SK-N-SH treated with all-trans-retinoic acid at 6 μM for 48 hours (cell line): ENCODE data around the gene CPEB3.

Experiments used
- ATAC-seq: fragments of 200-7000 bp; cut with Tn5 transposase; 3 replicates; pipeline ENCODE4 v1.9.1; 2020; ENCODE audit warnings: mild to moderate bottlenecking, moderate library complexity
- ARNTL ChIP-seq: fragments of 450-650 bp; formaldehyde crosslinking; IDR thresholded peaks from 2 replicates; pipeline ENCODE4 v1.5.0; 2020; ENCODE audit warnings: low read depth, mild to moderate bottlenecking, moderate library complexity, borderline replicate concordance
- BACH2 ChIP-seq: fragments of 250-450 bp; sonication (Bioruptor Pico); IDR thresholded peaks from 2 replicates; pipeline ENCODE4 v1.9.0; 2021; ENCODE audit warnings: mild to moderate bottlenecking, borderline replicate concordance
- CSRNP3 ChIP-seq: fragments of 250-450 bp; sonication (Bioruptor Pico); IDR thresholded peaks from 2 replicates; pipeline ENCODE4 v1.5.1; 2021; ENCODE audit warnings: mild to moderate bottlenecking, moderate library complexity
- ESRRG ChIP-seq: fragments of 250-450 bp; sonication (Bioruptor Pico); IDR thresholded peaks from 2 replicates; pipeline ENCODE4 v1.6.1; 2021; ENCODE audit warnings: mild to moderate bottlenecking
- OSR1 ChIP-seq: fragments of 250-450 bp; sonication (Bioruptor Pico); IDR thresholded peaks from 2 replicates; pipeline ENCODE4 v1.8.0; 2022; ENCODE audit warnings: moderate library complexity, mild to moderate bottlenecking, inconsistent platforms
- PATZ1 ChIP-seq: fragments of 250-450 bp; sonication (Bioruptor Pico); IDR thresholded peaks from 2 replicates; pipeline ENCODE4 v1.8.0; 2020; ENCODE audit warnings: mild to moderate bottlenecking, moderate library complexity, borderline replicate concordance
- PPARA ChIP-seq: fragments of 250-450 bp; sonication (Bioruptor Pico); IDR thresholded peaks from 2 replicates; pipeline ENCODE4 v1.5.0; 2020; ENCODE audit warnings: mild to moderate bottlenecking, borderline replicate concordance
- RARB ChIP-seq: fragments of 250-450 bp; sonication (Bioruptor Pico); IDR thresholded peaks from 2 replicates; pipeline ENCODE4 v1.8.0; 2021; ENCODE audit warnings: mild to moderate bottlenecking, moderate library complexity
- SNAI2 ChIP-seq: fragments of 250-450 bp; sonication (Bioruptor Pico); IDR thresholded peaks from 2 replicates; pipeline ENCODE4 v1.5.0; 2020; ENCODE audit warnings: mild to moderate bottlenecking, moderate library complexity
- TOX ChIP-seq: fragments of 250-450 bp; sonication (Bioruptor Pico); IDR thresholded peaks from 2 replicates; pipeline ENCODE4 v1.8.0; 2021; ENCODE audit warnings: mild to moderate bottlenecking, moderate library complexity, borderline replicate concordance
- ZC3H10 ChIP-seq: fragments of 250-450 bp; sonication (Bioruptor Pico); IDR thresholded peaks from 2 replicates; pipeline ENCODE4 v1.5.1; 2021; ENCODE audit warnings: mild to moderate bottlenecking, moderate library complexity
- ZFP3 ChIP-seq: fragments of 250-450 bp; sonication (Bioruptor Pico); IDR thresholded peaks from 2 replicates; pipeline ENCODE4 v1.5.0; 2020; ENCODE audit warnings: mild to moderate bottlenecking, moderate library complexity
- ZFP30 ChIP-seq: fragments of 450-650 bp; formaldehyde crosslinking; IDR thresholded peaks from 2 replicates; pipeline ENCODE4 v1.5.0; 2022; ENCODE audit warnings: mild to moderate bottlenecking, moderate library complexity
- ZNF565 ChIP-seq: fragments of 450-650 bp; formaldehyde crosslinking; conservative IDR thresholded peaks from 2 replicates; pipeline ENCODE4 v1.5.0; 2020; ENCODE audit warnings: low read depth, mild to moderate bottlenecking, moderate library complexity
- ZNF70 ChIP-seq: fragments of 450-650 bp; formaldehyde crosslinking; IDR thresholded peaks from 2 replicates; pipeline ENCODE4 v1.5.0; 2020; ENCODE audit warnings: mild to moderate bottlenecking, moderate library complexity
- ZNF8 ChIP-seq: fragments of 450-650 bp; formaldehyde crosslinking; IDR thresholded peaks from 2 replicates; pipeline ENCODE4 v1.5.0; 2020; ENCODE audit warnings: mild to moderate bottlenecking, moderate library complexity
- TF ChIP-seq, protein P1 (sequence below): fragments of 250-450 bp; sonication (Bioruptor Pico); IDR thresholded peaks from 2 replicates; pipeline ENCODE4 v1.5.1; 2020; ENCODE audit warnings: low read depth, mild to moderate bottlenecking, moderate library complexity
- TF ChIP-seq, protein P2 (sequence below): fragments of 250-450 bp; sonication (Bioruptor Pico); IDR thresholded peaks from 2 replicates; pipeline ENCODE4 v1.5.0; 2020; ENCODE audit warnings: mild to moderate bottlenecking, moderate library complexity
- TF ChIP-seq, protein P3 (sequence below): fragments of 250-450 bp; sonication (Bioruptor Pico); IDR thresholded peaks from 2 replicates; pipeline ENCODE4 v1.8.0; 2021; ENCODE audit warnings: low read depth, mild to moderate bottlenecking, moderate library complexity, borderline replicate concordance

The CPEB3 gene

DNA sequence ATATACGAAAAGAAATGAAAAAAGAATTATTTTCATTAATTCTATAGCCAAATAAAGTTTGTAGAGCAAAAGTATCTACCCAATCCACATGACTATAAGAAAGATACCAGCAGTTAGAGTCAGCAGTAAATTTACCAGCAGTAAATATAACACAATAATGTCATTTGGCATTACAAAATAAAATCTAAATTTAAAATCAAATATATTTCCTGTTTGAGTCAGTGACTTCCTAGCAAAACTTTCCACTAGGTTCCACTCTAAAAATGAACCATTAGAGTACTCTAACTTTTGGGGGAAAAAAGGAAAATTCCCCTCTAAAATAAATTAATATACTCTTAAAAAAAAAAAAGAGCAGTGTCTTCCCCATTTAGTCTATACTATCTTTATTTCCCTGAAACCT lies 144.8 kb downstream of the CPEB3 start:
- TF ChIP-seq ZNF70 (CRISPR knock-in tag): no peak
- no peak for TF ChIP-seq ARNTL
- no peak for TF ChIP-seq PPARA (CRISPR knock-in tag)
- no peak for TF ChIP-seq ZFP3 (CRISPR knock-in tag)
- TF ChIP-seq ZNF565: no peak
- no peak for TF ChIP-seq SNAI2 (CRISPR knock-in tag)
- TF ChIP-seq, protein P1, sequence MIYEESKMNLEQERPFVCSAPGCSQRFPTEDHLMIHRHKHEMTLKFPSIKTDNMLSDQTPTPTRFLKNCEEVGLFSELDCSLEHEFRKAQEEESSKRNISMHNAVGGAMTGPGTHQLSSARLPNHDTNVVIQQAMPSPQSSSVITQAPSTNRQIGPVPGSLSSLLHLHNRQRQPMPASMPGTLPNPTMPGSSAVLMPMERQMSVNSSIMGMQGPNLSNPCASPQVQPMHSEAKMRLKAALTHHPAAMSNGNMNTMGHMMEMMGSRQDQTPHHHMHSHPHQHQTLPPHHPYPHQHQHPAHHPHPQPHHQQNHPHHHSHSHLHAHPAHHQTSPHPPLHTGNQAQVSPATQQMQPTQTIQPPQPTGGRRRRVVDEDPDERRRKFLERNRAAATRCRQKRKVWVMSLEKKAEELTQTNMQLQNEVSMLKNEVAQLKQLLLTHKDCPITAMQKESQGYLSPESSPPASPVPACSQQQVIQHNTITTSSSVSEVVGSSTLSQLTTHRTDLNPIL (CRISPR knock-in tag): no peak
- TF ChIP-seq ZFP30 (CRISPR knock-in tag): no peak
- TF ChIP-seq BACH2 (CRISPR knock-in tag): no peak
- TF ChIP-seq PATZ1 (CRISPR knock-in tag): no peak
- TF ChIP-seq, protein P2, sequence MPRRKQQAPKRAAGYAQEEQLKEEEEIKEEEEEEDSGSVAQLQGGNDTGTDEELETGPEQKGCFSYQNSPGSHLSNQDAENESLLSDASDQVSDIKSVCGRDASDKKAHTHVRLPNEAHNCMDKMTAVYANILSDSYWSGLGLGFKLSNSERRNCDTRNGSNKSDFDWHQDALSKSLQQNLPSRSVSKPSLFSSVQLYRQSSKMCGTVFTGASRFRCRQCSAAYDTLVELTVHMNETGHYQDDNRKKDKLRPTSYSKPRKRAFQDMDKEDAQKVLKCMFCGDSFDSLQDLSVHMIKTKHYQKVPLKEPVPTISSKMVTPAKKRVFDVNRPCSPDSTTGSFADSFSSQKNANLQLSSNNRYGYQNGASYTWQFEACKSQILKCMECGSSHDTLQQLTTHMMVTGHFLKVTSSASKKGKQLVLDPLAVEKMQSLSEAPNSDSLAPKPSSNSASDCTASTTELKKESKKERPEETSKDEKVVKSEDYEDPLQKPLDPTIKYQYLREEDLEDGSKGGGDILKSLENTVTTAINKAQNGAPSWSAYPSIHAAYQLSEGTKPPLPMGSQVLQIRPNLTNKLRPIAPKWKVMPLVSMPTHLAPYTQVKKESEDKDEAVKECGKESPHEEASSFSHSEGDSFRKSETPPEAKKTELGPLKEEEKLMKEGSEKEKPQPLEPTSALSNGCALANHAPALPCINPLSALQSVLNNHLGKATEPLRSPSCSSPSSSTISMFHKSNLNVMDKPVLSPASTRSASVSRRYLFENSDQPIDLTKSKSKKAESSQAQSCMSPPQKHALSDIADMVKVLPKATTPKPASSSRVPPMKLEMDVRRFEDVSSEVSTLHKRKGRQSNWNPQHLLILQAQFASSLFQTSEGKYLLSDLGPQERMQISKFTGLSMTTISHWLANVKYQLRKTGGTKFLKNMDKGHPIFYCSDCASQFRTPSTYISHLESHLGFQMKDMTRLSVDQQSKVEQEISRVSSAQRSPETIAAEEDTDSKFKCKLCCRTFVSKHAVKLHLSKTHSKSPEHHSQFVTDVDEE (CRISPR knock-in tag): no peak
- no peak for TF ChIP-seq OSR1 (CRISPR knock-in tag)
- no peak for TF ChIP-seq ESRRG (CRISPR knock-in tag)
- TF ChIP-seq, all 23 proteins: peak for 0
- no peak for ATAC-seq

- ATAC-seq: no peak
- no peak for TF ChIP-seq ESRRG (CRISPR knock-in tag)
- no peak for TF ChIP-seq TOX
- TF ChIP-seq OSR1 (CRISPR knock-in tag): no peak
- TF ChIP-seq, protein P1 (CRISPR knock-in tag): no peak
- TF ChIP-seq ZFP30 (CRISPR knock-in tag): no peak
- TF ChIP-seq ZFP3 (CRISPR knock-in tag): no peak
- no peak for TF ChIP-seq ZNF8 (CRISPR knock-in tag)
- no peak for TF ChIP-seq PATZ1 (CRISPR knock-in tag)
- TF ChIP-seq ZC3H10 (CRISPR knock-in tag): no peak
- TF ChIP-seq BACH2 (CRISPR knock-in tag): no peak
- TF ChIP-seq, protein P3, sequence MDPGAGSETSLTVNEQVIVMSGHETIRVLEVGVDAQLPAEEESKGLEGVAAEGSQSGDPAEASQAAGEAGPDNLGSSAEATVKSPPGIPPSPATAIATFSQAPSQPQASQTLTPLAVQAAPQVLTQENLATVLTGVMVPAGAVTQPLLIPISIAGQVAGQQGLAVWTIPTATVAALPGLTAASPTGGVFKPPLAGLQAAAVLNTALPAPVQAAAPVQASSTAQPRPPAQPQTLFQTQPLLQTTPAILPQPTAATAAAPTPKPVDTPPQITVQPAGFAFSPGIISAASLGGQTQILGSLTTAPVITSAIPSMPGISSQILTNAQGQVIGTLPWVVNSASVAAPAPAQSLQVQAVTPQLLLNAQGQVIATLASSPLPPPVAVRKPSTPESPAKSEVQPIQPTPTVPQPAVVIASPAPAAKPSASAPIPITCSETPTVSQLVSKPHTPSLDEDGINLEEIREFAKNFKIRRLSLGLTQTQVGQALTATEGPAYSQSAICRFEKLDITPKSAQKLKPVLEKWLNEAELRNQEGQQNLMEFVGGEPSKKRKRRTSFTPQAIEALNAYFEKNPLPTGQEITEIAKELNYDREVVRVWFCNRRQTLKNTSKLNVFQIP (CRISPR knock-in tag): no peak
- no peak for TF ChIP-seq RARB (CRISPR knock-in tag)
- TF ChIP-seq PPARA (CRISPR knock-in tag): no peak
- TF ChIP-seq ARNTL: no peak
- TF ChIP-seq ZNF565: no peak
- no peak for TF ChIP-seq CSRNP3
These were observed 147.9 kb downstream of the CPEB3 start for GRCh38 chr10:92142949-92143348.
